OCI-LY1 (cell line): ENCODE measurements around the gene CSH2.

Experiments used
- CTCF ChIP-seq: fragments of 200-600 bp; sonication (generic), shearing (Covaris generic); IDR thresholded peaks from 2 replicates; pipeline ENCODE4 v1.5.1; 2017; ENCODE audit warnings: mild to moderate bottlenecking, antibody characterized with exemption, low read length, moderate library complexity, mixed read lengths
- EZH2 ChIP-seq: fragments of 200-600 bp; sonication (generic), shearing (Covaris generic); IDR thresholded peaks from 2 replicates; pipeline ENCODE4 v1.8.0; 2017; ENCODE audit warnings: borderline replicate concordance, mixed run types, mild to moderate bottlenecking, antibody characterized with exemption, low read length, moderate library complexity, mixed read lengths

DNA sequence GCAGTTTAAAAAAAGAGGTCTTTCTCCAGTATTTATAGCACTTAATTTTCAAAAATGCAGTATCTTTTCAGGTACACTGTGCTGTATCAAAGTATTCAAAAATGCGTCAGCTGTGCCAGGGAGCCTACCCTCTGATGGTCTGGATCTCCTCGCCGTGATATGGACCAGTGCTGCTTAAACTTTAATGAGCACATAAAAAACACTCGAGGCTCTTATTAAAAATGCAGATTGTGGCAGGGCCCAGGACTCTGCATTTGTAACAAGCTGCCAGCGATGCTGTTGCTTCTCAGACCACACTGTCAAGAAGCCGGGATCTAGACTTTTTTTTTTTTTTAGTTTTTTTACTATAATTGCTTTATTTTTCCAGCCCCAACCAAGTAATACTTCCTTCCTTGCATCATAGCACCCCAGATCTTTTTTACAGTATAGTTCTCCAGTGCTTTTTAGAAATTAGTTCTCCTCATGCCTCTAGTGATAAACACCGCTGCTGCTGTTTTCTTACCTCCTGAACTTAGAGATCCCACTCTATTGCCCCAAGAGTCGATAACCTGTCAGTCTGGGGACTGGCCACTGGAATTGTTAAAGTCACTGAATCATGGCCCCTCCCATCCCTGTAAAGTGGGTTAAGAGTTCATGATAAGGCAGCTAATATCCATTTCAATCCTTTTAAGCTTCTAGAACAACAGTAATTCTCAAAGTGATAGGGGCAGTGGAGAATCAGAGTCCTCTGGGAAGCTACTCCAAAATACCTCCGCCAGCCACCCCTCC, 29.4 kb downstream of the CSH2 start:
- TF ChIP-seq CTCF = no peak
- no peak for TF ChIP-seq EZH2
